Astrocyte (in vitro differentiated cells and primary cell): ENCODE measurements around the gene DMP1.
A peak's percentile ranks its signal among the peaks of the same experiment; 100 is the strongest.

Experiments
- EZH2 ChIP-seq: IDR thresholded peaks from 2 replicates; pipeline ENCODE4 v1.6.1; 2012; ENCODE audit warnings: mild to moderate bottlenecking, low read length, inconsistent platforms; ENCODE audit not compliant: insufficient read depth
- TF ChIP-seq, protein P1 (sequence below): IDR thresholded peaks from 2 replicates; pipeline ENCODE4 v1.5.1; 2011; ENCODE audit warnings: low read depth, mild to moderate bottlenecking, inconsistent platforms, low read length, moderate library complexity; ENCODE audit not compliant: insufficient read depth

DNA sequence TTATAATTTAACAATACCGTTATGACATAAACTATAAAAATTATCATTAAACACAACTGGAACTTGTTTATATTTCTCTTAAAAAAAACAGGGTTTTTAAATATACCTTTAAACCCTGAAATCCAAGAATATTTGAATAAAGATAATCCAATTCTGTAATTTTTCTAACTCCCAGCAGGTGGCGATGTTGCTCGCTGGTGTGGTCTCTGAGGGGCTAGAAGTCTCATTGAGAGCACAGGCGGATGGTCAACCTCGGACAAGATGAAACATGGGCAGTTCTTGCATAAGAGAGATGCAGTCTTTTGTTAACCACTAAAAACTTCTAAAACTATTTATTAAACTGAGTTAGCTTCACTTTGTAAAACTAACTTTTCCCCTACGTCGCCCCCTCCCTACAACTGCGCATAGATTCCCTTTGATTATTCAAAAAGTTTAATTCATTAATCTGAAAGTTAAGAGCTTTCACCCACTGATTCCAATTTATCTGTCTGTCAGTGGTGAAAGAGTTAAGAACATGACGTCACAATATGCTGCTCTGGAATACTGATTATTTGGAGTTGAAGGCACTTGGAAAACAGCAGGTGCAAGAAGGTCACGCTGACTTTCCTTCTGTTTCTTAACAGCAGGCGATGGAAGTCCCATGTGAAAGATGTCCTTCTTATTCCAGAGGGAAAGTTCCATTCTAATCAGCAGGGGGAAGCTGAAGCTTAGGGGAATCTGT is 29.5 kb downstream of the DMP1 start:
- TF ChIP-seq, protein P1, sequence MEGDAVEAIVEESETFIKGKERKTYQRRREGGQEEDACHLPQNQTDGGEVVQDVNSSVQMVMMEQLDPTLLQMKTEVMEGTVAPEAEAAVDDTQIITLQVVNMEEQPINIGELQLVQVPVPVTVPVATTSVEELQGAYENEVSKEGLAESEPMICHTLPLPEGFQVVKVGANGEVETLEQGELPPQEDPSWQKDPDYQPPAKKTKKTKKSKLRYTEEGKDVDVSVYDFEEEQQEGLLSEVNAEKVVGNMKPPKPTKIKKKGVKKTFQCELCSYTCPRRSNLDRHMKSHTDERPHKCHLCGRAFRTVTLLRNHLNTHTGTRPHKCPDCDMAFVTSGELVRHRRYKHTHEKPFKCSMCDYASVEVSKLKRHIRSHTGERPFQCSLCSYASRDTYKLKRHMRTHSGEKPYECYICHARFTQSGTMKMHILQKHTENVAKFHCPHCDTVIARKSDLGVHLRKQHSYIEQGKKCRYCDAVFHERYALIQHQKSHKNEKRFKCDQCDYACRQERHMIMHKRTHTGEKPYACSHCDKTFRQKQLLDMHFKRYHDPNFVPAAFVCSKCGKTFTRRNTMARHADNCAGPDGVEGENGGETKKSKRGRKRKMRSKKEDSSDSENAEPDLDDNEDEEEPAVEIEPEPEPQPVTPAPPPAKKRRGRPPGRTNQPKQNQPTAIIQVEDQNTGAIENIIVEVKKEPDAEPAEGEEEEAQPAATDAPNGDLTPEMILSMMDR, result peak; percentile 76
- no peak for TF ChIP-seq EZH2
